Endothelial cell of umbilical vein (primary cell): ENCODE results near the gene ZNF618. TPM values are rescaled to one million over a fixed set of nuclear protein-coding genes. Genes with fewer than 3 reads are reported as not detected.

Source experiments
- BruUV-seq: library from RNA; stranded (reverse); fragments of 400-500 nt; replicated peaks from 2 replicates; lab custom pipeline; 2021; lab: Mats Ljungman, UMichigan
- CTCF ChIA-PET: fragments of 300-600, 350-600 bp; sonication (Branson Sonifier 250); formaldehyde crosslinking; loops from one replicate; lab custom pipeline; 2021; ENCODE audit warnings: antibody characterized with exemption, inconsistent platforms; lab: Charles Lee
- POLR2A ChIA-PET: fragments of 300-600, 350-600 bp; sonication (Branson Sonifier 250); formaldehyde crosslinking; loops from one replicate; lab custom pipeline; 2021; ENCODE audit warnings: antibody characterized with exemption, inconsistent platforms; lab: Charles Lee
- DNase-seq: peaks from one replicate; pipeline ENCODE4 v3.0.0-alpha.2; 2011; ENCODE audit warnings: low read depth, low spot score
- FAIRE-seq: peaks from 2 replicates; lab custom pipeline; 2011; peaks lifted over from hg19 to GRCh38; lab: Jason Lieb, UNC
- H2AFZ ChIP-seq: 2 replicates; pipeline ENCODE4 v1.6.0; 2012; ENCODE audit warnings: low read depth, low read length, control low read depth, inconsistent platforms
- H3K27ac ChIP-seq: 2 replicates; pipeline ENCODE4 v1.5.1; 2011; ENCODE audit warnings: low read depth, mild to moderate bottlenecking, control low read depth, low read length, moderate library complexity; ENCODE audit not compliant: insufficient read depth
- H3K27me3 ChIP-seq, 2 experiments: 2 replicates each; pipeline versions ENCODE4 v1.6.0 to v1.6.1; 2011; ENCODE audit warnings: low read length in 2 of 2, mixed read lengths in 1 of 2; ENCODE audit not compliant: control insufficient read depth in 2 of 2, insufficient read depth in 2 of 2
- H3K36me3 ChIP-seq, 2 experiments: 2 replicates in 1 of 2; 3 replicates in 1 of 2; pipeline ENCODE4 v1.5.1; 2011; ENCODE audit warnings: low read length in 2 of 2, mild to moderate bottlenecking in 1 of 2, moderate library complexity in 1 of 2; ENCODE audit not compliant: control insufficient read depth in 2 of 2, insufficient read depth in 2 of 2; ENCODE audit errors: extremely low read depth in 1 of 2
- H3K4me1 ChIP-seq: 3 replicates; pipeline ENCODE4 v1.5.1; 2011; ENCODE audit warnings: mild to moderate bottlenecking, low read length; ENCODE audit not compliant: control insufficient read depth, insufficient read depth; ENCODE audit errors: extremely low read depth
- H3K4me2 ChIP-seq: 2 replicates; pipeline ENCODE4 v1.6.1; 2011; ENCODE audit warnings: low read length, control low read depth, mixed read lengths; ENCODE audit not compliant: insufficient read depth
- H3K4me3 ChIP-seq, 3 experiments: fragments of 200-600 bp in 1 of 3; sonication (generic), shearing (Covaris generic) in 1 of 3; replicated peaks in 1 of 3; 2 replicates each; pipeline ENCODE4 v1.5.1; 2011 to 2016; ENCODE audit warnings: control low read depth in 3 of 3, low read length in 3 of 3, mild to moderate bottlenecking in 2 of 3, inconsistent platforms in 1 of 3, low read depth in 1 of 3, moderate library complexity in 1 of 3; ENCODE audit not compliant: insufficient read depth in 1 of 3
- H3K79me2 ChIP-seq: 2 replicates; pipeline ENCODE4 v1.6.0; 2012; ENCODE audit warnings: low read length, inconsistent platforms; ENCODE audit not compliant: control insufficient read depth, insufficient read depth
- H3K9ac ChIP-seq: replicated peaks from 2 replicates; pipeline ENCODE3; 2011; ENCODE audit warnings: low read length, control low read depth; ENCODE audit not compliant: insufficient read depth; ENCODE audit errors: extremely low read depth
- H3K9me1 ChIP-seq: replicated peaks from 3 replicates; pipeline ENCODE4 v1.6.0; 2011; ENCODE audit warnings: mild to moderate bottlenecking, low read length; ENCODE audit not compliant: control insufficient read depth, insufficient read depth; ENCODE audit errors: extremely low read depth
- H3K9me3 ChIP-seq: replicated peaks from 2 replicates; pipeline ENCODE4 v1.5.1; 2012; ENCODE audit warnings: low read length, inconsistent platforms; ENCODE audit not compliant: control insufficient read depth, insufficient read depth
- H4K20me1 ChIP-seq: replicated peaks from 2 replicates; pipeline ENCODE3; 2011; ENCODE audit warnings: mild to moderate bottlenecking, low read length; ENCODE audit not compliant: control insufficient read depth, insufficient read depth; ENCODE audit errors: extremely low read depth
- CTCF ChIP-seq, 2 donors: IDR thresholded peaks; 1 replicate in 1 of 2; 2 replicates in 1 of 2; pipeline ENCODE4 v1.5.1; 2011; ENCODE audit warnings: low read length in 2 of 2, mild to moderate bottlenecking in 2 of 2, moderate library complexity in 2 of 2, control low read depth in 1 of 2, inconsistent platforms in 1 of 2, low read depth in 1 of 2; ENCODE audit not compliant: insufficient read depth in 1 of 2; ENCODE audit errors: extremely low read depth in 1 of 2
- EZH2 ChIP-seq: IDR thresholded peaks from 2 replicates; pipeline ENCODE4 v1.6.1; 2012; ENCODE audit warnings: borderline replicate concordance, low read depth, mild to moderate bottlenecking, moderate library complexity, low read length, inconsistent platforms; ENCODE audit not compliant: severe bottlenecking
- FOS ChIP-seq: IDR thresholded peaks from 2 replicates; pipeline ENCODE4 v1.6.1; 2011; ENCODE audit warnings: mild to moderate bottlenecking, low read length, moderate library complexity, borderline replicate concordance; ENCODE audit not compliant: insufficient read depth
- GATA2 ChIP-seq: IDR thresholded peaks from 2 replicates; pipeline ENCODE4 v1.7.0; 2011; ENCODE audit warnings: low read depth, mild to moderate bottlenecking, moderate library complexity, mixed read lengths, low read length; ENCODE audit not compliant: insufficient read length, insufficient read depth
- JUN ChIP-seq: IDR thresholded peaks from 2 replicates; pipeline ENCODE4 v1.6.1; 2011; ENCODE audit warnings: borderline replicate concordance, low read depth; ENCODE audit not compliant: insufficient read length, insufficient read depth
- MAX ChIP-seq: IDR thresholded peaks from 2 replicates; pipeline ENCODE4 v1.6.1; 2011; ENCODE audit not compliant: insufficient read depth, insufficient read length
- MYC ChIP-seq: IDR thresholded peaks from one replicate; pipeline ENCODE4 v1.6.1; 2011; ENCODE audit warnings: mild to moderate bottlenecking, low read depth, low read length
- POLR2A ChIP-seq: IDR thresholded peaks from 2 replicates; pipeline ENCODE4 v1.6.1; 2012; ENCODE audit warnings: low read depth, mild to moderate bottlenecking, control low read depth, low read length
- POLR2AphosphoS5 ChIP-seq: IDR thresholded peaks from 2 replicates; pipeline ENCODE4 v1.6.1; 2012; ENCODE audit warnings: low read depth, mild to moderate bottlenecking, control low read depth, low read length, moderate library complexity; ENCODE audit not compliant: insufficient read depth
- dilution Hi-C: fragments of 300-500 bp; cut with MboI; formaldehyde crosslinking; loops from one replicate; pipeline ENCODE4 v1.15.0; 2019; ENCODE audit warnings: low sequenced_read_pairs; ENCODE audit not compliant: extremely low pct_ligation_motif_present
- intact Hi-C: fragments of 100-400 bp; cut with micrococcal nuclease; formaldehyde crosslinking; loops from one replicate; pipeline ENCODE4 v1.10.0; 2022
- polyA plus RNA-seq, 4 experiments: library from polyadenylated mRNA; depleted of rRNA in 3 of 4; stranded (reverse) in 3 of 4; unstranded in 1 of 4; fragments of >200 nt; gene quantifications; 2 replicates each; pipeline versions ENCODE4 v1.2.1 to v1.2.3, GENCODE V29; 2011 to 2012; ENCODE audit warnings: missing spikeins in 1 of 4
- total RNA-seq: library from RNA; stranded (reverse); gene quantifications from 2 replicates; pipeline ENCODE4 v1.2.3, GENCODE V29; 2021

The ZNF618 gene
- total and polyA plus RNA-seq, 2 donors (not counting 3 experiments of a cell fraction or from before 2014, with no cell fraction given): 22.6 to 80.3 TPM

- no peaks in the 10 kb centered on the region for H3K9me3 ChIP-seq
- H3K9ac ChIP-seq: no peak overlapping the region
- H3K4me2 ChIP-seq: no peak overlapping the region
- no peaks in the 10 kb centered on the region for H3K27me3 ChIP-seq
- BruUV-seq: no TSS peak
- no peak overlapping the region for H3K4me3 ChIP-seq
- FAIRE-seq: no peak
- H3K79me2 ChIP-seq: no peaks in the 10 kb centered on the region
- H2AFZ ChIP-seq: no peak overlapping the region
- CTCF ChIA-PET: no interaction called here
- peaks cover 28 to 35% of the 10 kb centered on the region in 2 experiments for H3K36me3 ChIP-seq
- H3K9me1 ChIP-seq: no peaks in the 10 kb centered on the region
- POLR2A ChIA-PET: no interaction called here
- H3K4me1 ChIP-seq: peaks cover 6% of the 10 kb centered on the region
- no peaks in the 10 kb centered on the region for H4K20me1 ChIP-seq
- intact Hi-C loops (no loop called here), dilution Hi-C loops (no loop called here)
- H3K27ac ChIP-seq: no peak overlapping the region
- no peak for DNase-seq
- TF ChIP-seq CTCF (IDR thresholded peaks at IDR 0.05; ENCODE audit: extremely low read depth in 1 of 2, insufficient read depth in 1 of 2, low read depth in 1 of 2, low read length in 2 of 2) (no peak), JUN (no peak), POLR2A (no peak), MYC (no peak), EZH2 (no peak), FOS (no peak), MAX (no peak), GATA2 (no peak), POLR2AphosphoS5 (no peak)
Measured at GRCh38 chr9:114027159-114027862, 151.2 kb downstream of the ZNF618 start.
